Loucy (cell line): ENCODE results near the gene ARRDC3.

Experiments
- H2AFZ ChIP-seq: fragments of 200-600 bp; sonication (generic); 2 replicates; pipeline ENCODE4 v1.6.0; 2016; ENCODE audit warnings: antibody characterized with exemption, mild to moderate bottlenecking, low read length, moderate library complexity
- H3F3A ChIP-seq: fragments of 200-600 bp; 2 replicates; pipeline ENCODE4 v1.6.0; 2016; ENCODE audit warnings: antibody characterized with exemption, low read depth, mild to moderate bottlenecking
- H3K27me3 ChIP-seq: fragments of 200-600 bp; sonication (generic); 2 replicates; pipeline ENCODE4 v1.6.1; 2014; ENCODE audit warnings: low read length, mild to moderate bottlenecking; ENCODE audit not compliant: insufficient read depth, poor library complexity, severe bottlenecking
- H3K36me3 ChIP-seq: fragments of 200-600 bp; sonication (generic); 2 replicates; pipeline ENCODE4 v1.6.1; 2016; ENCODE audit warnings: low read length; ENCODE audit not compliant: insufficient read depth
- H3K4me1 ChIP-seq: fragments of 200-600 bp; sonication (generic); 2 replicates; pipeline ENCODE4 v1.5.1; 2014; ENCODE audit warnings: low read length, mild to moderate bottlenecking; ENCODE audit not compliant: insufficient read depth, poor library complexity, severe bottlenecking
- H3K4me2 ChIP-seq: fragments of 200-600 bp; sonication (generic); 2 replicates; pipeline ENCODE4 v1.6.0; 2014; ENCODE audit warnings: antibody characterized with exemption, low read length, low read depth, mild to moderate bottlenecking; ENCODE audit not compliant: poor library complexity, severe bottlenecking
- H3K4me3 ChIP-seq: fragments of 200-600 bp; sonication (generic); 2 replicates; pipeline ENCODE4 v1.5.1; 2014; ENCODE audit warnings: low read length, mild to moderate bottlenecking, mixed read lengths; ENCODE audit not compliant: poor library complexity, severe bottlenecking
- H3K79me2 ChIP-seq: fragments of 200-600 bp; sonication (generic); 2 replicates; pipeline ENCODE4 v1.6.1; 2014; ENCODE audit warnings: low read length; ENCODE audit not compliant: insufficient read depth
- H3K9ac ChIP-seq: fragments of 200-600 bp; sonication (generic); 2 replicates; pipeline ENCODE4 v1.6.0; 2014; ENCODE audit warnings: mild to moderate bottlenecking, low read depth, low read length, moderate library complexity; ENCODE audit not compliant: poor library complexity, severe bottlenecking
- H3K9me2 ChIP-seq: fragments of 200-600 bp; sonication (generic); replicated peaks from 2 replicates; pipeline ENCODE4 v1.6.1; 2016; ENCODE audit warnings: low read depth, low read length, mixed read lengths
- H3K9me3 ChIP-seq: fragments of 200-600 bp; sonication (generic); 2 replicates; pipeline ENCODE4 v1.6.1; 2014; ENCODE audit warnings: mild to moderate bottlenecking, antibody characterized with exemption, low read length, low read depth; ENCODE audit not compliant: insufficient read depth
- H4K20me1 ChIP-seq: fragments of 200-600 bp; sonication (generic); 2 replicates; pipeline ENCODE4 v1.6.0; 2014; ENCODE audit warnings: antibody characterized with exemption, low read length, mild to moderate bottlenecking; ENCODE audit not compliant: insufficient read depth, poor library complexity, severe bottlenecking
- EZH2phosphoT487 ChIP-seq: fragments of 200-600 bp; IDR thresholded peaks from 2 replicates; pipeline ENCODE4 v1.6.1; 2018; ENCODE audit warnings: antibody characterized with exemption, mild to moderate bottlenecking, moderate library complexity, borderline replicate concordance
- TF ChIP-seq, protein P1 (sequence below): fragments of 200-600 bp; sonication (generic); conservative IDR thresholded peaks from 2 replicates; pipeline ENCODE4 v1.5.1; 2014; ENCODE audit warnings: mild to moderate bottlenecking, antibody characterized with exemption, low read length

Gene ARRDC3

DNA sequence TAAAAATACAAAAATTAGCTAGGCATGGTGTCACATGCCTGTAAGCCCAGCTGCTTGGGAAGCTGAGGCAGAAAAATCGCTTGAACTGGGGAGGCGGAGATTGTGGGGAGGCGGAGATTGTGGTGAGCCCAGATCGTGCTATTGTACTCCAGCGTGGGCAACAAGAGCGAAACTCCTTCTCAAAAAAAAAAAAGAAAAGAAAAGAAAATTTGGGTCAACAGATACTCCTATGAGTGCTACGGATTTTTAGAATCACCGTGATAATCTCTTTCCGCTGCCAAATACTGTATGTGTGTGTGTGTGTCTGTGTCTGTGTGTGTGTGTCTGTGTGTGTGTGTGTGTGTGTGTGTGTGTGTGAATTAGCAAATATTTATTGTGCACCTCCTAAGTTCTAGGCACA, 64.4 kb downstream of the ARRDC3 start:
- TF ChIP-seq, protein P1, sequence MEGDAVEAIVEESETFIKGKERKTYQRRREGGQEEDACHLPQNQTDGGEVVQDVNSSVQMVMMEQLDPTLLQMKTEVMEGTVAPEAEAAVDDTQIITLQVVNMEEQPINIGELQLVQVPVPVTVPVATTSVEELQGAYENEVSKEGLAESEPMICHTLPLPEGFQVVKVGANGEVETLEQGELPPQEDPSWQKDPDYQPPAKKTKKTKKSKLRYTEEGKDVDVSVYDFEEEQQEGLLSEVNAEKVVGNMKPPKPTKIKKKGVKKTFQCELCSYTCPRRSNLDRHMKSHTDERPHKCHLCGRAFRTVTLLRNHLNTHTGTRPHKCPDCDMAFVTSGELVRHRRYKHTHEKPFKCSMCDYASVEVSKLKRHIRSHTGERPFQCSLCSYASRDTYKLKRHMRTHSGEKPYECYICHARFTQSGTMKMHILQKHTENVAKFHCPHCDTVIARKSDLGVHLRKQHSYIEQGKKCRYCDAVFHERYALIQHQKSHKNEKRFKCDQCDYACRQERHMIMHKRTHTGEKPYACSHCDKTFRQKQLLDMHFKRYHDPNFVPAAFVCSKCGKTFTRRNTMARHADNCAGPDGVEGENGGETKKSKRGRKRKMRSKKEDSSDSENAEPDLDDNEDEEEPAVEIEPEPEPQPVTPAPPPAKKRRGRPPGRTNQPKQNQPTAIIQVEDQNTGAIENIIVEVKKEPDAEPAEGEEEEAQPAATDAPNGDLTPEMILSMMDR = no peak
- no peak for TF ChIP-seq EZH2phosphoT487
- Histone ChIP-seq H3K9ac (no peak overlapping the region), H3K4me1 (peaks cover 5% of the 10 kb centered on the region), H2AFZ (no peak overlapping the region), H3K79me2 (no peaks in the 10 kb centered on the region), H4K20me1 (no peaks in the 10 kb centered on the region), H3K9me3 (no peaks in the 10 kb centered on the region), H3K4me2 (no peak overlapping the region), H3K27me3 (no peaks in the 10 kb centered on the region), H3K9me2 (no peaks in the 10 kb centered on the region), H3K36me3 (no peaks in the 10 kb centered on the region), H3F3A (no peaks in the 10 kb centered on the region), H3K4me3 (no peak overlapping the region)
